ENCODE data around the gene ANGPT4.

ANGPT4 gene

DNA sequence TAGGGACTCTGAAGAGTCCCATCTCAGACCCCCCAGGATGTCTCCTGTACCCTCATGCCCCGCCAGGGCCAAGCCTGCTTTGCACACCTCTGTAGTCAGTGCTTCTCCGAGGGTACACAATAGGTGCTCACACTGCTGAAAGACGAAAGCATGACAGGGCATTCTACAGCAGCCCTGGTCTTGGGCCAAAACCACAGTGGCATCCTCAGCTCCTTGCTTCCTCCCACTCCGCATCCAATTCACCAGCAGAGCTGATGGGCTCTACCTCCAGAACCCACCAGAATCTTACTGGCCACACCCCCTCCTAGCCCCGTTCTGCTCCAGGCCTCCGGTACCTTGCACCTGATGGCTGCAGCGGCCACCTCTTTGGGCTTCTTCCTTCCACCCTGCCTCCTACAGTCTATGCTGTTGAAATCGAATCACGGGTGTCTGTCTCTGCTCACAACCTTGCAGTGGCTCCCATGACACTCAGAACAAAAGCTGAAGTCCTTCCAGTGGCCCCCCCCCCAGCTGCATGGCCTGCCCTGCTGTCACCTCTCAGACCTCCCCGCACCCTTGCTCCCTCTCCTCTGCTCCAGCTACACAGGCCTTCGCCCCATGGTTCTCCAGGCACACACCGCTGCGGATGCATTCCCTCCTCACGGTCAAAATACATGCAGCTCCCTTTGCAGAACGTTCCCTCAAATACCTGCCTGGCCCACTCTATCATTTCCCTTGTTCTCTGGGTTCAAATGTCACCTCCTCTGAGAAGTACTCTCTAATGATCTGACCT, 1.2 kb downstream of the ANGPT4 start:
- no peak for DNase-seq (ENCODE audit: extremely low read depth, low read depth)
- no peak for TF ChIP-seq CTCF (IDR thresholded peaks at IDR 0.05; ENCODE audit: low read depth, low read length)

DNA sequence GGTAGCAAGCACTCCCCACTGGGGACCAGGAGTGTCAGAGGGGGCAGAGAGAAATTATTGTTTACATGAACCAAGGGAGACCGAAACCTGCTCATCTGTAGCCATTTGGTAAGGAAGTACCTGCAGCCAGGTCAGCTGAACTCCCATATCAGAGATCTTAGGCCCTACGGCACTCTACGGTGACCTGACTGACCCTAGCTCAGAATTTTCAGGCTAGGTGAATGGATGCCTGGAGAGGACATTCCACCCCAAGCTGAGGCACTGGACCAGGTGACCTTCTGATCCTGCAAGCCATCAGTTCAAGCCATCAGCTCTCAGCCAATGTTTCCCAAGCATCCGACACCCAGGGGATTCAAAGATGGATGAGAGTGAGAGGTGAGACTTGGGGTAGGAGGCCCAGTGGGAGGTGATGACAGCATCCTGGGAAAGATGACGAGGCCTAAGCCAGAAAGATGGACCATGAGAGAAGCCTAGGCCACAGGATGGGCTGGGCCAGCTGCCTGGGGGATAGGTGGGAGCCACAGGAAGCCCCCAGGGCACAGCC, 2.8 kb downstream of the ANGPT4 start:
- no peak for TF ChIP-seq CTCF (IDR thresholded peaks at IDR 0.05; ENCODE audit: low read depth, low read length)

DNA sequence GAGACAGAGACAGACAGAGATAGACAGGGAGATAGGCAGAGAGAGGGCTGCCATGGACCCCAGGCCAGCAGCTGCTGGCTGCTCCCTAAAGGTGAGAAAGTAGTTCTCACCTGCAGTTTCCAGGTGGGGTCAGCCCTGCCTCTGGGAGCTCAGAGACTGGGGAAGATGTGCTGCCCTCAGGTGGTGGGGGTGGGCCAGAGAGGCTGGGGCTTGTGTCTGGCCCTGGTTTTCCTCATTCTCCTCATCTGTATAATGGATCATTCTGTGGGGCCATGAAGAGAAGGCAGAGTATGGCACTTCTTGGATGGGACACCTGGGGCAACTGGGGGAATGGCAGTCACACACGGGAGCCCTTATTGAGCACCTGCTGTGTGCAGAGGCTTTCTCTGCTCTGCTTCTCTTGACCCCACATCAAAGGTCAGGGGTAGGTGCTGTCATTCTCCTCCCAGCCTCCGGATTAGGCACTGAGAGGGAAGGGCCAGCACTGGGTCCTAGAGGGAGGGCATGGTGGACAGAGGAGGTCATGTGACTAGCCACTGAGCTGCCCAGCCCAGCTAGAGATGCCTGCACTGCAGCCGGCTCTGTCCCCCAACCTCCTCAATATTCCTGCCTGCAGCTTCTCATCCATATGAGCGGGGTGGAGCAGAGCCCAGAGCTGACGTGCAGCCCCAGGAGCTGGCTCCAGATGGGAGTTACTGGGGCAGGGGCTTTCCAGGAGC, 4.1 kb downstream of the ANGPT4 start:
- no peak for TF ChIP-seq CTCF (IDR thresholded peaks at IDR 0.05; ENCODE audit: low read depth, low read length)
- no peak for DNase-seq (ENCODE audit: extremely low read depth, low read depth)

More for the DNA sequence above, 2.8 kb downstream of the ANGPT4 start:
- no peak for DNase-seq (ENCODE audit: extremely low read depth, low read depth)

- peak; percentile 4 for DNase-seq (ENCODE audit: extremely low read depth, low read depth)
- TF ChIP-seq CTCF (IDR thresholded peaks at IDR 0.05; ENCODE audit: low read depth, low read length): no peak
Measured at GRCh38 chr20:910870-911770, 5.0 kb downstream of the ANGPT4 start.

- no peak for TF ChIP-seq CTCF (IDR thresholded peaks at IDR 0.05; ENCODE audit: low read depth, low read length)
- no peak for DNase-seq (ENCODE audit: extremely low read depth, low read depth)
Measured at GRCh38 chr20:910132-910869, 5.8 kb downstream of the ANGPT4 start.

DNA sequence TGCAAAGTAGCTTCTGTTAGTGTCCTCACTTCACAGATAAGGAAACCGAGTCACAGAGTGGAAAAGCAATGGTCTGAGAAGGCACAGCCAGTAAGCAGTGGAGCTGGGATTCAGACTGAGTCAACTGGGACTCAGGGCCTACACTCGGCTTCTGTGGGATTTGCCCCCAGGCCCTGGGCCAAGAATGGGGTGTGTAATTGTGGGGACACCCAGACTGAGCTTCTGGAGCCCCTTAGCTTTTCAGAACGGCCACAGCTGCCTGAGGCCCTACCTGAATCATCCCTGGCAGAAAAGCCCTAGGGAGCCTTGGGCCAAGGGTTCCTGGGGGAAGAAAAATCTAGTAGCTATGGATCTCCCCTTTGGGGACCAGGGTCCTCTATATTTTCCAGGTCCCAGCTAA, 6.5 kb downstream of the ANGPT4 start:
- DNase-seq (ENCODE audit: extremely low read depth, low read depth): no peak
- no peak for TF ChIP-seq CTCF (IDR thresholded peaks at IDR 0.05; ENCODE audit: low read depth, low read length)
